SJSA1 (cell line): ENCODE results near the gene S100A11. TPM values are rescaled to one million over a fixed set of nuclear protein-coding genes. Genes with fewer than 3 reads are reported as not detected.
A peak's percentile ranks its signal among the peaks of the same experiment; 100 is the strongest.

Experiments used
- DNase-seq, 2 experiments: peaks; one replicate each; pipeline ENCODE4 v3.0.0-alpha.2; 2015 to 2020; ENCODE audit warnings: low spot score in 2 of 2, low read depth in 1 of 2
- H3K27ac ChIP-seq: fragments of 250-450 bp; sonication (Bioruptor Pico); 2 replicates; pipeline ENCODE4 v1.5.1; 2020; ENCODE audit warnings: mild to moderate bottlenecking, moderate library complexity
- H3K27me3 ChIP-seq: fragments of 250-450 bp; sonication (Bioruptor Pico); replicated peaks from 2 replicates; pipeline ENCODE4 v1.5.1; 2020; ENCODE audit warnings: mild to moderate bottlenecking, moderate library complexity
- H3K36me3 ChIP-seq: fragments of 250-450 bp; sonication (Bioruptor Pico); 2 replicates; pipeline ENCODE4 v1.5.1; 2020; ENCODE audit warnings: mild to moderate bottlenecking
- H3K4me1 ChIP-seq: fragments of 250-450 bp; sonication (Bioruptor Pico); replicated peaks from 2 replicates; pipeline ENCODE4 v1.6.1; 2021; ENCODE audit warnings: mild to moderate bottlenecking
- H3K4me3 ChIP-seq: fragments of 250-450 bp; sonication (Bioruptor Pico); 2 replicates; pipeline ENCODE4 v1.5.1; 2020; ENCODE audit warnings: mild to moderate bottlenecking
- H3K9me3 ChIP-seq: fragments of 250-450 bp; sonication (Bioruptor Pico); replicated peaks from 2 replicates; pipeline ENCODE4 v1.5.1; 2020; ENCODE audit warnings: mild to moderate bottlenecking
- total RNA-seq: library from RNA; depleted of rRNA; stranded (reverse); fragments of >200 nt; shearing (Covaris generic); gene quantifications from 2 replicates; pipeline ENCODE4 v1.2.3, GENCODE V29; 2014

The S100A11 gene
- total RNA-seq, 1 experiment from 2014 or later, result 284 TPM

DNA sequence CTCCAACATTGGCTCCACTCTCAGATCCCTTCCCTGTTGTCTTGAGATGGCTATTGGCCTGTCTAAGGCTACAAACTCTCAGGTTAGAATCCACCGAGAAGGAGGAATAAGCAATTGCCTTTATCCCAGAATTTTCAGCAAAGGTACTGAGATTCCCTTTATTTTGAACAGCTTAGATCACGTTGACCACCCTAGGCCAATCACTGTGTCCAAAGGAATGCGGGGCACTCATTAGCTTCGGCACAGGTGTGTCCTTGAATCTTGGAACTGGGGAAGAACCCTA lies 6.9 kb downstream of the S100A11 start:
- Histone ChIP-seq H3K36me3 (peaks cover 43% of the 10 kb centered on the region), H3K27ac (no peak overlapping the region), H3K9me3 (no peaks in the 10 kb centered on the region), H3K4me1 (peaks cover 9% of the 10 kb centered on the region), H3K27me3 (peaks cover 5% of the 10 kb centered on the region; the same call in 1 of the 2 replicates), H3K4me3 (no peak overlapping the region)
- no peak for DNase-seq

DNA sequence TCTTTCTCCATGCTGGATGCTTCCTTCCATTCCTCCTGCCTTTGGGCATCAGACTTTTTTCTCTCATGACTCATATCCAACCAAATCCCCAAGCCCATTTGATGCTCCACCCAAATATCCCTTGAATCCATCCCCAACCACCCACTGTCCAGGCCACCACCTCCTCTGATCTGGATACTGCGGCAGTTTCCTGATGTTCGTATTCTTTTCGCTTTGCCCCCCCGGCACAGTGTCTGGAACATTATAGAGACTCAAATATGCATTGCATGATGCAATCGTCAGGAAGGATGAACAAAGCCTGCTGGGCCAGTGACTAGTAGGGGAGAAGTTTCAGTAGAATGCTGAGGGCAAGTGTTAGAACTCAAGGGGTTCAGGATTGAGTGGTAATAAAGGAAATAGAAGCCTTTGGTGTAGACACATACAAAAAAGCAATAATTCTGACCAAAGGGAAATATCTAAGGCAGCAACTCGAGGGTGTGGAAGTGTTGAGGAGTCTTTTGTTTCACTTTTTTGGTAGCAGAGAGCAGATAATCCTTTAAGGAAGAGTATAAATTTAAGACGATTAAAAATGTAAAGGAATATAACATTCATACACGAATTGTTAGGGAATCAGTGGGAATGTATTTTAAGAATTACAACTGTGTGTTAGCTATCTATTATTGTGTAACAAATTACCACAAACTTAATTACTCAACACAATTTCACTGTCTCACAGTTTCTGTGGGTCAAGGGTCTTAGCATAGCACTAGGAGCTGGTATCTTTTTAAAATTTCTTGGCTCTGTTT lies 7.5 kb downstream of the S100A11 start:
- no peak for DNase-seq
- H3K27ac ChIP-seq, result no peak overlapping the region

DNA sequence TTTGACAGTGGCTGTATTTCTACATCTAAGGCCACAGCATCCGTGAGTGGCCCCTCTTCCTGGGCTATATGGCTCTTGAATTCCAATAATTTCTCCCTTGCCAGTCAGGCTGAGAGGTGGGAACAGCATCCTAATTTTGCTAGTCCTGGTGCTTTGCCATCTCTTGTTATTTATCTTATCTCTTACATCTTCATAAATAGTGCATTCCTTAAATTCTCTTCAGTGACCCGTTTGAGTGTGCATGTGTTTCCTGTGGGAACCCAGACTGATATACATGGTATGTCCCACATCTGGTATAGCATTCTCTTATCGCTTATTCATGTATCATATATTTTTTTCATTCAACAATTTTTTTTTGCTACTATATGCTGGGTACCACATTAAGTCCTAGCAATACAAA lies 9.9 kb downstream of the S100A11 start:
- H3K4me1 ChIP-seq, result no peaks in the 10 kb centered on the region
- no peak overlapping the region for H3K4me3 ChIP-seq
- no peak overlapping the region for H3K27ac ChIP-seq
- H3K9me3 ChIP-seq, result no peaks in the 10 kb centered on the region
- H3K36me3 ChIP-seq, result peaks cover 17% of the 10 kb centered on the region
- DNase-seq, result no peak
- peaks cover 5% of the 10 kb centered on the region; the same call in 1 of the 2 replicates for H3K27me3 ChIP-seq

More for the DNA sequence above, 7.5 kb downstream of the S100A11 start:
- peaks cover 41% of the 10 kb centered on the region for H3K36me3 ChIP-seq
- H3K4me1 ChIP-seq, result peaks cover 4% of the 10 kb centered on the region
- H3K27me3 ChIP-seq, result peaks cover 5% of the 10 kb centered on the region; the same call in 1 of the 2 replicates
- no peak overlapping the region for H3K4me3 ChIP-seq
- no peaks in the 10 kb centered on the region for H3K9me3 ChIP-seq

DNA sequence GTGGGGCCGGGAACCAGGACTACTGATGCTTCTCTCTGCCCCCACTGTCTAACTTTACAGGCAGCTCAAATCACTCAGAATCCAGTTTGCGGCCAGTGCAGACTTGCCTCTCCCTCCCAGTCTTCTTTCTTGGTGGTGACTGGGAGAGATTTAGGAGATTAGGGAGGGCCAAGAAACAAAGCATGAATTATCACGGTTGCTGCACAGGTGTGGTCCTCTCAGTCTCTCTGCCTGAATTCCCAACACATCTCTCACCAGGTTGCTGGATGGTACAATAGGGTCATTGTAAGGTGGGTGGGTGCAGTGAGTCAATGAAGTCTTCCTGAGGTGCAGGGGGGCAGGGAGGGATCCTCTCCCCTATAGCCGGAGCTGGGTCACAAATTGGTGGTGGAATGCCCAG lies 12.6 kb downstream of the S100A11 start:
- no peak for DNase-seq
- H3K4me3 ChIP-seq, result no peak overlapping the region
- no peaks in the 10 kb centered on the region for H3K9me3 ChIP-seq
- peaks cover 5% of the 10 kb centered on the region; the same call in 1 of the 2 replicates for H3K27me3 ChIP-seq
- H3K27ac ChIP-seq, result no peak overlapping the region
- no peaks in the 10 kb centered on the region for H3K4me1 ChIP-seq
- no peaks in the 10 kb centered on the region for H3K36me3 ChIP-seq

DNA sequence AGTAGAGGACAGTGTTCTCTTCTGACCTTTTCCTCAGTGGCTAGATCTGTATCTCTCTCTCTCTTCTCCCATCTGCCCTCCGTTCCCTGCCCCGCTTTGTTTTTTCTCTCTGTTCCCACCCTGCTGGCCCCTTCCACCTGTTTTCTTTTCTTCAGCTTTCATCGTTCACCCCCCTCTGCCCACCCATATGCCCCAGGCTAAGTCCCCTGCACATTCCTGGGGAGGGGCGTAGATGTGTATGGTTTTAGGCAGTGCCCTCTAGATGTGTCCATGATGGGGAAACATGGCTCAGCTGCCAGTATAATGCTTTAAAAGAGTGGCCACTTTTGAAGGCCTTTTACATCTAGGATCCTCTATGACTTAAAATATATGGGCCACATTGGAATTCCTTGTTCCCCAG lies 13.6 kb downstream of the S100A11 start:
- no peak for DNase-seq
- Histone ChIP-seq H3K9me3 (no peaks in the 10 kb centered on the region), H3K27me3 (peaks cover 5% of the 10 kb centered on the region; the same call in 1 of the 2 replicates), H3K4me3 (no peak overlapping the region), H3K4me1 (no peaks in the 10 kb centered on the region), H3K36me3 (no peaks in the 10 kb centered on the region), H3K27ac (no peak overlapping the region)

DNA sequence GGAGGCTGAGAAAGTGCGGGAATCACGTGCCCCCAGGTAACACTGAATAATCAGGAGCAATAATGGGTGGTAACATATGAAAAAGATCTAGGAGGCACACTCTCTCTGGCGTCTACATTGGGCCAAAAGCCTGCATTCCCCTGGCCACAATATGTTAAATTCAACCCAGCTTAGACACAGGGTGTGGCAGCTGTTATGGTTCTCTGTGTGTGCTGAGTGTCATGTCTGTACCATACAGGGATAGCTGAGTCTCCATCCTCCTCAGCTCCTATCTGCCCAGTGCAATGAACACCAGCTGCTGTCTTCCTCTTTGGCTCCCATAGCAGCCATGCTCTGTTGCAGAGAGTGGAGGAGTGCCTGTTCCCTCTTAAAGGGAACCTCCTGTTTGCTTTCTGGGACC lies 14.3 kb downstream of the S100A11 start:
- H3K27ac ChIP-seq, result no peak overlapping the region
- DNase-seq, result no peak
- H3K36me3 ChIP-seq, result no peaks in the 10 kb centered on the region
- H3K9me3 ChIP-seq, result no peaks in the 10 kb centered on the region
- H3K4me3 ChIP-seq, result no peak overlapping the region
- no peaks in the 10 kb centered on the region for H3K4me1 ChIP-seq
- peaks cover 5% of the 10 kb centered on the region; the same call in 1 of the 2 replicates for H3K27me3 ChIP-seq

DNA sequence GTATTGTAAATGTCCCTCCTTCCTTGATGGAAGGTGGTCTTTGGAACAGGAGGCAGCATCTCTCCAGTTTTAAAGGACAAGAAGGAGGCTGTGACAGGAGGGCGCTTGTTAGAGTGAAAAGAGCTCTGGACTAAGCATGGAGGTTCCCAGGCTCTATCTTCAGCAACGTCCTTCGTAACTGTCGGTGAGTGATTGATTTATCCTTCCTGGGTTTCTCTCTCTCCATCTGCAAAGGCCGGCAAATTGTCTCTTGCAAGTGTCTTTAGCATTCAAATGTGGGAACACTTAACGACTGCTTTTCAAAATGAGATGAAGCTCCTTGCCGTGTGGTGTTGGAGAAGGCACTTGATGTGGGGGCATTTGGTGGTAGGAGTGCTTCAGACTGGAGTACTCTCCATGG lies 15.2 kb downstream of the S100A11 start:
- DNase-seq, result no peak
- Histone ChIP-seq H3K4me1 (no peaks in the 10 kb centered on the region), H3K36me3 (no peaks in the 10 kb centered on the region), H3K27me3 (peaks cover 10% of the 10 kb centered on the region; the same call in 1 of the 2 replicates), H3K4me3 (no peak overlapping the region), H3K9me3 (no peaks in the 10 kb centered on the region), H3K27ac (no peak overlapping the region)

DNA sequence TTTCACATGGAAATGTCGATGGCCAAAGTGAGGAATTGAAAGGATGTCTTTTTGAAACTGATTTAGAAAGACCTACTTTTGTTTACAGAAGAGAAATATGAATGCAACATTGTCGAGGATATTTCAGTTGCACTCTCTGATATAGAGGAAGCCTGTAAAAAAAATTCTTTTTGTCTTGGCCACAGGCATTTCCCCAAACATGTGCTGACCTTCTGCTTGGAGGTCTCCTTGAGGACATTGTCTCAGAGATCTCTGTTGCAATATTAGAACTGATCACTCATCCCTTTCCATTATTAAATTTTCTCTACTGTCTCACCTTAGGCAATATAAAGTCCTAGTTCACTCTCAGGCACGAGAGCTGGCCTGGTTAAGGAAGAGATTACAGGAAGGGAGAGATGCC lies 16.0 kb downstream of the S100A11 start:
- Histone ChIP-seq H3K27ac (no peak overlapping the region), H3K36me3 (no peaks in the 10 kb centered on the region), H3K27me3 (0 out of 2 replicates have a peak, but pooled peaks cover 5% of the 10 kb centered on the region), H3K4me1 (no peaks in the 10 kb centered on the region), H3K9me3 (no peaks in the 10 kb centered on the region), H3K4me3 (no peak overlapping the region)
- no peak for DNase-seq

DNA sequence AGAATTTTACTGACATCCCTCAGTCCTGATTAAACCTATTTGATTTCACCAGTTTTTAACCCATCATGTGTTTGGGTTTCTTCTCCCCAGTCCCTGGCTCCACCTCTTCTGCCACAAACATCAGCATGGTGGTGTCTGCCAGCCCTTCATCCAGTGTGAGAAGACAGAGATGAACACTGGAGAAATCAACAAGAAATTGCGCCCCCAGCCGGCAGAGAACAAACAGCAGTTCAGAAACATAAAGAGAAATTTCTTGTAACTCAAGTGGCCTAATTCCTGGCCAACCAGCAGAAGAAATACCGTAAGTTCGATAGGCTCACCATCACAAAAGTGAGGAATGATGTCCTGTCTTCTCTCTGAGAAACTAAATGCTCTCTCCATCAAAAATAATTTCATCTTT lies 18.3 kb downstream of the S100A11 start:
- H3K36me3 ChIP-seq, result no peaks in the 10 kb centered on the region
- no peak overlapping the region for H3K27ac ChIP-seq
- no peak for DNase-seq
- no peak overlapping the region for H3K4me3 ChIP-seq
- H3K9me3 ChIP-seq, result no peaks in the 10 kb centered on the region
- no peaks in the 10 kb centered on the region for H3K4me1 ChIP-seq
- 0 out of 2 replicates have a peak, but pooled peaks cover 5% of the 10 kb centered on the region for H3K27me3 ChIP-seq

DNA sequence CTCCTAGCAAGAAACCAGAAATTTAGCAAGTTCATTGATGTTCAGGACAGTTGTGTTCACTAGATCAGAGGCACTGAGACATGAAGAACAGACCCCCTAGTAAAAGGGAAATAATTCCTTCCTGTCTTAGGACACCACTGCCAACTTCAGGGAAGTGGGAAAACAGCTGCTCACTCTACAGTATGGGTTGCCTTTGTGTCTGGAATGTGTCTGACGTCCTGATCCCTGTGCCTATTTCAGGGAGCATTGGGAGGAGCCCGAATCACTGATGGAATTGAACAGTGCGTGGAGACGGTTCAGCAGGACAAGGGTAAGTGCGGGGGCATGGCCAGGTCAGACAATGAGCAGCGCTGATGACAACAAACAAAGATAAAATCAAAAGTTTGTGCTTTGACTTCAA lies 21.0 kb downstream of the S100A11 start:
- DNase-seq, result no peak
- Histone ChIP-seq H3K36me3 (no peaks in the 10 kb centered on the region), H3K27me3 (0 out of 2 replicates have a peak, but pooled peaks cover 5% of the 10 kb centered on the region), H3K4me1 (no peaks in the 10 kb centered on the region), H3K9me3 (no peaks in the 10 kb centered on the region), H3K4me3 (no peak overlapping the region), H3K27ac (no peak overlapping the region)

DNA sequence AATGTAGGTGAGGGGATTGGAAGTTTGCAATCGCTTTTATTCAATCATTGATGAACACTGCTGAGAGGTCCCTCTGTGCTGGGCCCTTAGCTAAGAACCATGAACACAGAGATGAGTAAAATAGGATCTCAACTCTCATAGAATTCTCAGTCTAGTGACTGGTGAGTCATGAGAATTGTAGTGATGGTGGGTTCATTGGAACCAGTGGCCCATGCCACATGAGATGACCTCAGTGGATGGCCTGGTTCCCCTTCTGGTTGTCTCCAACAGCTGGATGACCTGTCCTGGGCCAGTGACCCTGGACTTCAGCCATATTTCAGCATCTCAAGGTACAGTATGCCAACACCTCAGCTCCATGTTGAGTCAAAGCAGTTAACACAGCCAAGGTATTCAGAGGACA lies 21.9 kb downstream of the S100A11 start:
- DNase-seq, result no peak
- no peaks in the 10 kb centered on the region for H3K36me3 ChIP-seq
- H3K4me3 ChIP-seq, result no peak overlapping the region
- H3K27me3 ChIP-seq, result 0 out of 2 replicates have a peak, but pooled peaks cover 5% of the 10 kb centered on the region
- H3K4me1 ChIP-seq, result no peaks in the 10 kb centered on the region
- no peak overlapping the region for H3K27ac ChIP-seq
- no peaks in the 10 kb centered on the region for H3K9me3 ChIP-seq

DNA sequence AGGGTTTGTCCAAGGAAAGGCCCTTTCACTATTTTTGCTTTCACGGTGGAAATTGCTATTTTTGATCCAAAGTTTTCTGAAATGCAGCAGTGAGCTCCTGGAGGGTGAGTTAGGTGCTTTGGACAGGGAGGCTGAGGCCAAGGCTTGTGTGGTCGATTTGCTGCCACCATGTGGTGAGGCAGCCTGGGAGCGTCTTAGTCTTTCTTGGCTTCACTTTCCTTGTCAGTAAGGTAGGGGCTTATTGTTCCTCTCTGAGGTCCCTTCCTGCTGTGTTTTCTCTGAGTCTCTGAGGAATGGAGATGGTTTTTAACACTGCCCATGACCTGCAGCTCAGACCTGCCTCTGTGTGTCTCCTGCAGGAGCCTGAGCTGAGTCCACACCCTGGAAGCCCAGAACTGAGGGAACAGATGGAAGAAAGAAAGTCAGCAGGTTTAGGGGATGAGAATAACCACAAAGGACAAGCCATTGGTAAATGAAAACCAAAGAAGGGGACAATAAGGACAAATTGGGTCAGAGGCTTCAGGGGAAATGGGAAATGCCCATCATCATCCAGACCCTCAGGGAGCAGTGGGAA lies 23.1 kb downstream of the S100A11 start:
- no peaks in the 10 kb centered on the region for H3K36me3 ChIP-seq
- H3K27me3 ChIP-seq, result 0 out of 2 replicates have a peak, but pooled peaks cover 5% of the 10 kb centered on the region
- H3K4me1 ChIP-seq, result no peaks in the 10 kb centered on the region
- peak in 1 of 2 experiments; percentile 32 for DNase-seq
- no peak overlapping the region for H3K27ac ChIP-seq
- H3K4me3 ChIP-seq, result no peak overlapping the region
- H3K9me3 ChIP-seq, result no peaks in the 10 kb centered on the region

DNA sequence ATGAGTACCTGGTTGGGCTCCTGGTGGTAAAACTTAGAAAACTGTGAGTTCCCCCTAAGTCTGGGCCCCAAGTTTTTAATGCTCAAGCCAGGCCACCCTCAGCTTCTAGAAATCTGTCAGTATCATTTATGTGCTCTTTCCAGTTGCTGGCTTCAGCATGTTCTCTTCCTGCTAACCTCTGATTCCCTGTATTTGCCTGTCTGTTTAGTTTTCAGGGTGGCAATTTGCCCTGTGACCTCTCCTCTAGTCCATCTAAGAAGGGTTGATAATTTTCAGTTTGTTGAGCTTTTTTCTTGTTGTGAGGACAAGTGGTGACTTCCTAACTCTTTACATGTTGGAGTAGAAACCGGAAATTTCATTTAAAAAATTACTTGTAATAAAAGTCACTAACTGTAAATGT lies 27.1 kb downstream of the S100A11 start:
- H3K9me3 ChIP-seq, result no peaks in the 10 kb centered on the region
- H3K4me3 ChIP-seq, result no peak overlapping the region
- DNase-seq, result no peak
- H3K36me3 ChIP-seq, result no peaks in the 10 kb centered on the region
- no peak overlapping the region for H3K27ac ChIP-seq
- no peaks in the 10 kb centered on the region for H3K27me3 ChIP-seq
- H3K4me1 ChIP-seq, result peaks cover 9% of the 10 kb centered on the region

DNA sequence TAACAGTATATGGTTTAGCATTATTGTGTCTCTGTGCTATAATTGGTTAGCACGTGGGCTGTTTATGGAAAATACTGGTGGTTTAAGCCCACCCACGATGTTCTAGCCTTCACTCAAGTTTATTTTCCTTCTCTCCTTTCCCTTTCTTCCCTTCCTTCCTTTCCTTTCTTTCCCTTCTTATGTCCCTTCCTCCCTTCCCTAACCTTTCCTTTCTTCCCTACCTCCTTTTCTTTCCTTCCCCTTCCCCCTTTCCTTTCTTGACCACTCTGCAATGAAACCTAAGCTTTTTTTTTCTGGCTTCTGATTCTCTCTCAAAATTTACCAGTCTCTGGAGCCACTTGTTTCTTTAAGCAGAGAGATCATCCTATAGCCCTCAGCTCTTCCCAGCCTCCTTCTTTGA lies 29.8 kb downstream of the S100A11 start:
- H3K36me3 ChIP-seq, result no peaks in the 10 kb centered on the region
- H3K4me1 ChIP-seq, result peaks cover 9% of the 10 kb centered on the region
- H3K27me3 ChIP-seq, result no peaks in the 10 kb centered on the region
- no peaks in the 10 kb centered on the region for H3K9me3 ChIP-seq
- no peak overlapping the region for H3K27ac ChIP-seq
- no peak overlapping the region for H3K4me3 ChIP-seq
- DNase-seq, result peak in 1 of 2 experiments; percentile 21
